Effector memory CD8-positive, alpha-beta T cell (primary cell): Measurements from ENCODE around the gene DDX42.

Experiments used
- ATAC-seq: fragments of 150-1000 bp; cut with Tn5 transposase; replicated peaks from 2 replicates; pipeline ENCODE4 v1.10.0; 2021; ENCODE audit warnings: mild to moderate bottlenecking, moderate library complexity
- DNase-seq, 3 experiments: peaks; one replicate each; pipeline ENCODE4 v3.0.0; 2021
- H3K27ac Mint-ChIP-seq, 2 donors: one replicate each; pipeline ENCODE4 v1.8.0; 2022; ENCODE audit warnings: mild to moderate bottlenecking in 2 of 2, mixed read lengths in 2 of 2, moderate library complexity in 2 of 2
- H3K27me3 Mint-ChIP-seq, 2 donors: one replicate each; pipeline ENCODE4 v1.8.0; 2022; ENCODE audit warnings: mixed read lengths in 2 of 2
- H3K36me3 Mint-ChIP-seq: one replicate; pipeline ENCODE4 v1.8.0; 2022; ENCODE audit warnings: mild to moderate bottlenecking, moderate library complexity, mixed read lengths; ENCODE audit not compliant: insufficient read depth
- H3K4me1 Mint-ChIP-seq, 2 donors: one replicate each; pipeline ENCODE4 v1.8.0; 2022; ENCODE audit warnings: low read depth in 2 of 2, mixed read lengths in 2 of 2
- H3K4me3 Mint-ChIP-seq, 2 donors: one replicate each; pipeline ENCODE4 v1.8.0; 2022; ENCODE audit warnings: mild to moderate bottlenecking in 2 of 2, mixed read lengths in 2 of 2, moderate library complexity in 2 of 2
- H3K9me3 Mint-ChIP-seq, 2 donors: one replicate each; pipeline ENCODE4 v1.8.0; 2022; ENCODE audit warnings: mixed read lengths in 2 of 2

Gene DDX42

DNA sequence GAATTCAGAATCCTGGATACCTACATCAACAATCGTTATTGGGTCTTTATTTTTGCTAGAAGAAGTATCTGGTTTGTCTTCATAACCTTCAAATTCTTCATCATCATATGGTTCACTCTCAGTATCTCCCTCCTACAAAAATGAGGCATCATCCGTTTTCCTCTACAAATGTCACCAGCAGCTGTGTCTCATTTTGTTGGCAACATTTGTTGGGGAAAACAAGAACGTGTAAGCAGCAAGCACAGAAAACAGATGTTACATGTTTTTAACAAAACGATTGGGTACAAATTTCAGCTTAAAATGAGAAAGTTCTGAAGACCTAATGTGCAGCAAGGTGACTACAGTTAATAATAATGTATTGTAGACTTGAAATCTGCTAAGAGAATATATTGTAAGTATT, 9.3 kb upstream of the DDX42 start:
- DNase-seq (no peak), ATAC-seq (no peak)
- peaks cover 73% of the 10 kb centered on the region for H3K36me3 Mint-ChIP-seq
- no peaks in the 10 kb centered on the region for H3K9me3 Mint-ChIP-seq
- H3K4me1 Mint-ChIP-seq: peaks cover 8 to 33% of the 10 kb centered on the region in 2 donors
- H3K27me3 Mint-ChIP-seq: no peaks in the 10 kb centered on the region
- H3K4me3 Mint-ChIP-seq: no peak overlapping the region
- H3K27ac Mint-ChIP-seq: no peak overlapping the region

DNA sequence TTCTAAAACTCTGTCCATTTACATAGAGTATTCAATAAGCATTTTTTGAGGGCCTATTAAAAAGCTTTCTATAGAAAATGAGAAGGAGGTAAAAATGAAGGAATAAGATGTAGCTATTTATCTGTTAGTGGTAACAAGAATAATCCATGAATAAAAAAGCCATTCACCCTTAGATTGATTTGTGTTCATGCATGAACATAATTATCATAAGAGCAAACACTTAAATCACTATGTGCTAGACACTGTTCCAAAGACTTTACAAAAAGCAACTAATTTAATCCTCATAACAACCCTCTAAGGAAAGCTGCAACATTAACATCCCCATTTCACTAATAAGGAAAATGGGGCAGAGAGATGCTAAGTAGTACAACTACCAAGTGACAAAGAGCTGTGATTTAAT, 7.2 kb upstream of the DDX42 start:
- Mint-ChIP-seq H3K36me3 (peaks cover 62% of the 10 kb centered on the region), H3K27me3 (no peaks in the 10 kb centered on the region), H3K4me1 (peaks cover 10 to 42% of the 10 kb centered on the region in 2 donors), H3K9me3 (no peaks in the 10 kb centered on the region), H3K27ac (peak overlapping the region; percentile 49 to 57), H3K4me3 (no peak overlapping the region)
- DNase-seq (no peak), ATAC-seq (no peak)

DNA sequence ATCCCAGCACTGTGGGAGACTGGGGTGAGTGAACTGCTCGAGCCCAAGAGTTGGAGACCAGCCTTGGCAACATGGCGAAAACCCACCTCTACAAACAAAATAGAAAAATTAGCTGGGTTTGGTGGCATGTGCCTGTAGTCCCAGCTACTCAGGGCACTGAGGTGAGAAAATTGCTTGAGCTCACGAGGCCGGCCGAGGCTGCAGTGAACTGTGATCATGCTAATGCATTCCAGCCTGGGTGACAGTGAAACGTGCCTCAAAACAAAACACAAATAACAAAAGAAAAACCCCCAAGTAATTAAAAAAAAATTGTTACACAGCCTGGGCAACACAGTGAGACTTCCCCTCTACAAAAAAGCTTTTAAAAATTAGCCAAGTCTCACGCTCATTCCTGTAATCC, 5.5 kb upstream of the DDX42 start:
- H3K36me3 Mint-ChIP-seq: peaks cover 50% of the 10 kb centered on the region
- H3K27ac Mint-ChIP-seq: peak overlapping the region in 1 of 2 donors; percentile 8

DNA sequence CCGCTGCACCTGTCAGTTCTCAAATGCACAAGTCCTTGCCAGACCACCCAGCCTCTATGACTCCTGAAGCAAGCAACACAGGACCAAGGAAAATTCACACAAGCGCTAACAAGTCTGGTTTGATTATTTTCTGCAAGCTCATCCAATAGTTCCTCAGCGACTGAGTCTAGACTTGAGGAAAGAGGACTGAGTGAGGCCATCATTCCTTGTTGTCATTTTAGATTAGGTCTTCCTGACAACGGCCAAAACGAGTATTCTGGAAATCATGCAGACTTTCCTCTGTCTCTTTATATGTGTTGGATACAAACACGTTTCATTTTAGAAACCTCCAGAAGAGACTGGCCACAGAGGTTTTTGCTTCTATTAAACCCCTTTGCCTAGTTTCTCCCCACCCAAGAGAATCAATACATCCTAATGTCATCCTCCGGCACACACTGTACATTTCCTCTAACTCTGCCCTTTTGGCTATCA, 1.1 kb upstream of the DDX42 start:
- Mint-ChIP-seq H3K4me3 (peak overlapping the region; percentile 87 to 96), H3K36me3 (peaks cover 35% of the 10 kb centered on the region), H3K4me1 (peaks cover 35 to 61% of the 10 kb centered on the region in 2 donors), H3K27me3 (no peaks in the 10 kb centered on the region), H3K9me3 (no peaks in the 10 kb centered on the region), H3K27ac (peak overlapping the region; percentile 95 to 96)
- DNase-seq (no peak), ATAC-seq (no peak)

More for the DNA sequence above, 5.5 kb upstream of the DDX42 start:
- Mint-ChIP-seq H3K27me3 (no peaks in the 10 kb centered on the region), H3K9me3 (no peaks in the 10 kb centered on the region), H3K4me3 (no peak overlapping the region), H3K4me1 (peaks cover 20 to 52% of the 10 kb centered on the region in 2 donors)
- DNase-seq (no peak), ATAC-seq (no peak)

- peaks cover 34 to 61% of the 10 kb centered on the region in 2 donors for H3K4me1 Mint-ChIP-seq
- ATAC-seq: peak; percentile 83
- H3K27me3 Mint-ChIP-seq: no peaks in the 10 kb centered on the region
- peak within 1 kb of the TSS; percentile 87 to 96 for H3K4me3 Mint-ChIP-seq
- DNase-seq: peak; percentile 96 to 97 (median 97)
- peak within 1 kb of the TSS; percentile 95 to 96 for H3K27ac Mint-ChIP-seq
- no peaks in the 10 kb centered on the region for H3K9me3 Mint-ChIP-seq
- peaks cover 35% of the 10 kb centered on the region for H3K36me3 Mint-ChIP-seq
Observed at GRCh38 chr17:63773272-63774140, 464 bp upstream of the DDX42 start, which contains the start of gene CCDC47. Gene CCDC47 (minus strand): TSS chr17:63773597. CDS start chr17:63766175, 7,422 bp downstream.

DNA sequence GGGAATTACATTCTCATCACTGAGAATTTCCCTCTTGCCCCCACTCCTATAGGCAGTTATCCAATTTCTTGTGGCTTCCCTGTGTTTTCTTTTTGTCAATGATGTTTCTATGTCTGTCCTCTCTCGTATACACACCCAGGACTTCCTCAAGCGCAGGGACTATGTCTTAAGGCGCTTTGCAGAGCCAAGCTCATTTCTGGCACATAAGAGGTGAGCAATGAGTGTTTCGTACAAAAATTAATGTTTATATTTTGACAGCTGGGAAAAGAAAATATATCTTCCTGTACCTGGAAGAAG, 947 bp downstream of the DDX42 start:
- H3K36me3 Mint-ChIP-seq: peaks cover 30% of the 10 kb centered on the region
- H3K4me3 Mint-ChIP-seq: peak overlapping the region; percentile 87 to 96
- H3K27me3 Mint-ChIP-seq: no peaks in the 10 kb centered on the region
- ATAC-seq (no peak), DNase-seq (no peak)
- H3K9me3 Mint-ChIP-seq: no peaks in the 10 kb centered on the region
- H3K4me1 Mint-ChIP-seq: peaks cover 37 to 65% of the 10 kb centered on the region in 2 donors
- peak overlapping the region; percentile 95 to 96 for H3K27ac Mint-ChIP-seq

DNA sequence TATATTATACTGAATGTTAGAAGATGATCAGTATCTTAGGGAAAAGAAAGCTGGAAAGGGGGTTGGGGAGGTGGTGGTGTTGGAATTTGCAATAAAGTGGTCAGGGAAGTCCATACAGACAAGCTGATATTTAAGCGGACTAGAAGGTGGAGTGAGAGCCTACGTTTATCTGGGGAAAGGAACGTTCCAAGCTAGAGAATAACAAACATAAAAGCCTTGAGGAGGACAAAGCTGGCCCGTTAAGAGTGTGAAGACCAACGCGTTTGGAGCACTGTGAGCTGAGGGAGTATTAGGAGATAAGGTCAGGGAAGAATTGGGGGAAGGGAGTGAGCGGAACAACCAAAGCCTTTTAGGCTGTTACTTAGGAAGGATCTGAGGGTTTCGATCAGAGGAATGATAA, 1.4 kb downstream of the DDX42 start:
- DNase-seq (no peak), ATAC-seq (no peak)
- no peaks in the 10 kb centered on the region for H3K27me3 Mint-ChIP-seq
- peaks cover 35 to 66% of the 10 kb centered on the region in 2 donors for H3K4me1 Mint-ChIP-seq
- peak overlapping the region; percentile 95 to 96 for H3K27ac Mint-ChIP-seq
- H3K9me3 Mint-ChIP-seq: no peaks in the 10 kb centered on the region
- H3K36me3 Mint-ChIP-seq: peaks cover 25% of the 10 kb centered on the region
- peak overlapping the region; percentile 87 to 96 for H3K4me3 Mint-ChIP-seq

- H3K27ac Mint-ChIP-seq: peak overlapping the region; percentile 0 to 63
- no peaks in the 10 kb centered on the region for H3K9me3 Mint-ChIP-seq
- no peaks in the 10 kb centered on the region for H3K27me3 Mint-ChIP-seq
- H3K36me3 Mint-ChIP-seq: peaks cover 15% of the 10 kb centered on the region
- no peak overlapping the region for H3K4me3 Mint-ChIP-seq
- DNase-seq (no peak), ATAC-seq (no peak)
- peaks cover 31 to 76% of the 10 kb centered on the region in 2 donors for H3K4me1 Mint-ChIP-seq
Observed at GRCh38 chr17:63780507-63780906, 6.5 kb downstream of the DDX42 start.

- H3K4me1 Mint-ChIP-seq: peaks cover 29 to 76% of the 10 kb centered on the region in 2 donors
- peaks cover 15% of the 10 kb centered on the region for H3K36me3 Mint-ChIP-seq
- H3K27me3 Mint-ChIP-seq: no peaks in the 10 kb centered on the region
- no peaks in the 10 kb centered on the region for H3K9me3 Mint-ChIP-seq
- H3K27ac Mint-ChIP-seq: peak overlapping the region; percentile 0 to 63
- H3K4me3 Mint-ChIP-seq: no peak overlapping the region
- DNase-seq: no peak
- no peak for ATAC-seq
Observed at GRCh38 chr17:63780928-63781327, 7.0 kb downstream of the DDX42 start.

GRCh38 chr17:63783522-63783921, 9.6 kb downstream of the DDX42 start:
- Mint-ChIP-seq H3K36me3 (peaks cover 36% of the 10 kb centered on the region), H3K27ac (peak overlapping the region; percentile 65 to 83), H3K27me3 (no peaks in the 10 kb centered on the region), H3K4me1 (peaks cover 19 to 52% of the 10 kb centered on the region in 2 donors), H3K4me3 (no peak overlapping the region), H3K9me3 (no peaks in the 10 kb centered on the region)
- DNase-seq: no peak
- ATAC-seq: no peak

DNA sequence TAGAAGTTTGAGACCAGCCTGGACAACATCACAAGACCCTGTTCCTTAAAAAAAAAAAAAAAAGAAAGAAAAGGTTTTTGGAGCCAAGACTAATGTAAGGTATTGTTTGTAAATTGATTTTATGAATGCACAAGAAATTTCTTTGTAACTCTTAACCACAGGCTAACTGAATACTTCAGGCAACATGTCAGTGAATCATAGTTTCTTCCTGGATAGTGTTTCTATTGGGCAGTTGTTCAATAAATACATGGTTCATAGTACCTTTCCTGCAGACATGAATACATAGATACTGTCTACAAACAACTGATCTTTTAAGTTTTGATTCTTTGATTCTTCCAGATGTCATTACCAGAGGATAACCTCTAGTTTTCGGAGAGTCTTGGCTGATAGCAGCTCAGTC, 11.6 kb downstream of the DDX42 start:
- Mint-ChIP-seq H3K4me3 (no peak overlapping the region), H3K36me3 (peaks cover 48% of the 10 kb centered on the region), H3K27me3 (no peaks in the 10 kb centered on the region), H3K9me3 (no peaks in the 10 kb centered on the region), H3K4me1 (peaks cover 16 to 40% of the 10 kb centered on the region in 2 donors), H3K27ac (peak overlapping the region; percentile 44 to 81)
- no peak for DNase-seq
- ATAC-seq: no peak

- ATAC-seq (no peak), DNase-seq (no peak)
- Mint-ChIP-seq H3K36me3 (peaks cover 50% of the 10 kb centered on the region), H3K27me3 (no peaks in the 10 kb centered on the region), H3K4me1 (peaks cover 11 to 35% of the 10 kb centered on the region in 2 donors), H3K27ac (peak overlapping the region; percentile 44 to 81), H3K9me3 (no peaks in the 10 kb centered on the region), H3K4me3 (no peak overlapping the region)
Observed at GRCh38 chr17:63786117-63786516, 12.1 kb downstream of the DDX42 start.

GRCh38 chr17:63786971-63787711, 13.2 kb downstream of the DDX42 start:
- Mint-ChIP-seq H3K4me1 (peaks cover 11 to 27% of the 10 kb centered on the region in 2 donors), H3K4me3 (no peak overlapping the region), H3K9me3 (no peaks in the 10 kb centered on the region), H3K36me3 (peaks cover 53% of the 10 kb centered on the region), H3K27ac (peak overlapping the region in 1 of 2 donors; percentile 8), H3K27me3 (no peaks in the 10 kb centered on the region)
- no peak for ATAC-seq
- no peak for DNase-seq
